Measurements from ENCODE around the gene LYPD6B. TPM values are rescaled to one million over a fixed set of nuclear protein-coding genes. Genes with fewer than 3 reads are reported as not detected.

Gene LYPD6B
- total RNA-seq, 1 experiment from 2014 or later, result 35.8 TPM

- POLR2A ChIA-PET, result no interaction called here
- no TSS peak for BruUV-seq (replicated peaks)
- no peaks in the 10 kb centered on the region for H3K9me3 ChIP-seq
- peaks cover 17% of the 10 kb centered on the region for H3K4me1 ChIP-seq
- no peak for TF ChIP-seq CTCF (IDR thresholded peaks at IDR 0.05; ENCODE audit: insufficient read depth in 1 of 2, low read depth in 1 of 2, low read length in 1 of 2, severe bottlenecking in 1 of 2, unreplicated experiment in 1 of 2)
- no peaks in the 10 kb centered on the region for H3K9me3 Mint-ChIP-seq (ENCODE audit: unreplicated experiment)
- intact Hi-C loops (cut with micrococcal nuclease; ENCODE audit: unreplicated experiment), result no loop called here
- CTCF ChIA-PET, result no interaction called here
- H3K27ac Mint-ChIP-seq (ENCODE audit: unreplicated experiment), result no peak overlapping the region
- H3K36me3 ChIP-seq (ENCODE audit: control insufficient read depth, insufficient read depth, low read length), result peaks cover under 1% of the 10 kb centered on the region; the same call in 1 of the 2 replicates
- peaks cover 17% of the 10 kb centered on the region for H3K4me1 Mint-ChIP-seq (ENCODE audit: low read depth, unreplicated experiment)
- no peak overlapping the region for H3K4me3 Mint-ChIP-seq (ENCODE audit: unreplicated experiment)
- peaks cover 6% of the 10 kb centered on the region for H3K36me3 Mint-ChIP-seq (ENCODE audit: insufficient read depth, unreplicated experiment)
- no peaks in the 10 kb centered on the region for H3K27me3 ChIP-seq (replicated peaks; ENCODE audit: control insufficient read depth, insufficient read depth, low read length)
- no peaks in the 10 kb centered on the region for H3K27me3 Mint-ChIP-seq (ENCODE audit: insufficient read depth, unreplicated experiment)
- DNase-seq, result no peak
- H3K4me3 ChIP-seq (ENCODE audit: low read depth, low read length), result no peak overlapping the region
Observed at GRCh38 chr2:149205143-149205542, 166.6 kb downstream of the LYPD6B start.

GRCh38 chr2:149213764-149214493, 175.4 kb downstream of the LYPD6B start:
- no peak for DNase-seq
- ChIA-PET CTCF (no interaction called here), POLR2A (no interaction called here)
- no peak overlapping the region for H3K27ac Mint-ChIP-seq (ENCODE audit: unreplicated experiment)
- H3K4me1 ChIP-seq, result peaks cover 14% of the 10 kb centered on the region
- no peaks in the 10 kb centered on the region for H3K27me3 ChIP-seq (replicated peaks; ENCODE audit: control insufficient read depth, insufficient read depth, low read length)
- no peaks in the 10 kb centered on the region for H3K27me3 Mint-ChIP-seq (ENCODE audit: insufficient read depth, unreplicated experiment)
- no TSS peak for BruUV-seq (replicated peaks)
- TF ChIP-seq CTCF (IDR thresholded peaks at IDR 0.05; ENCODE audit: insufficient read depth in 1 of 2, low read depth in 1 of 2, low read length in 1 of 2, severe bottlenecking in 1 of 2, unreplicated experiment in 1 of 2), result no peak
- H3K4me1 Mint-ChIP-seq (ENCODE audit: low read depth, unreplicated experiment), result peaks cover 21% of the 10 kb centered on the region
- peaks cover 2% of the 10 kb centered on the region; the same call in 1 of the 2 replicates for H3K36me3 ChIP-seq (ENCODE audit: control insufficient read depth, insufficient read depth, low read length)
- no peak overlapping the region for H3K4me3 ChIP-seq (ENCODE audit: low read depth, low read length)
- intact Hi-C loops (cut with micrococcal nuclease; ENCODE audit: unreplicated experiment), result no loop called here
- H3K4me3 Mint-ChIP-seq (ENCODE audit: unreplicated experiment), result no peak overlapping the region
- H3K9me3 ChIP-seq, result no peaks in the 10 kb centered on the region
- H3K9me3 Mint-ChIP-seq (ENCODE audit: unreplicated experiment), result no peaks in the 10 kb centered on the region
- peaks cover 28% of the 10 kb centered on the region for H3K36me3 Mint-ChIP-seq (ENCODE audit: insufficient read depth, unreplicated experiment)

- POLR2A ChIA-PET, result no interaction called here
Observed at GRCh38 chr2:149218497-149218896, 180.0 kb downstream of the LYPD6B start.

More at GRCh38 chr2:149218497-149218896, 180.0 kb downstream of the LYPD6B start:
- H3K4me1 Mint-ChIP-seq (ENCODE audit: low read depth, unreplicated experiment), result peaks cover 39% of the 10 kb centered on the region
- H3K4me1 ChIP-seq, result peaks cover 48% of the 10 kb centered on the region
- no peaks in the 10 kb centered on the region for H3K27me3 ChIP-seq (replicated peaks; ENCODE audit: control insufficient read depth, insufficient read depth, low read length)
- no peaks in the 10 kb centered on the region for H3K9me3 ChIP-seq
- DNase-seq, result no peak
- H3K36me3 ChIP-seq (ENCODE audit: control insufficient read depth, insufficient read depth, low read length), result no peaks in the 10 kb centered on the region
- intact Hi-C loops (cut with micrococcal nuclease; ENCODE audit: unreplicated experiment), result no loop called here
- H3K9me3 Mint-ChIP-seq (ENCODE audit: unreplicated experiment), result no peaks in the 10 kb centered on the region
- H3K4me3 Mint-ChIP-seq (ENCODE audit: unreplicated experiment), result no peak overlapping the region
- no peaks in the 10 kb centered on the region for H3K27me3 Mint-ChIP-seq (ENCODE audit: insufficient read depth, unreplicated experiment)
- CTCF ChIA-PET, result no interaction called here
- TF ChIP-seq CTCF (IDR thresholded peaks at IDR 0.05; ENCODE audit: insufficient read depth in 1 of 2, low read depth in 1 of 2, low read length in 1 of 2, severe bottlenecking in 1 of 2, unreplicated experiment in 1 of 2), result no peak
- no TSS peak for BruUV-seq (replicated peaks)
- peaks cover 11% of the 10 kb centered on the region for H3K36me3 Mint-ChIP-seq (ENCODE audit: insufficient read depth, unreplicated experiment)
- H3K27ac Mint-ChIP-seq (ENCODE audit: unreplicated experiment), result no peak overlapping the region
- no peak overlapping the region for H3K4me3 ChIP-seq (ENCODE audit: low read depth, low read length)

Measured in Caco-2 (cell line).